Measurements from ENCODE around the gene MED13L. TPM values are rescaled to one million over a fixed set of nuclear protein-coding genes. Genes with fewer than 3 reads are reported as not detected.

Gene MED13L
- total and polyA plus RNA-seq, 2 of the 8 experiments (the other 6 are each of a cell fraction or from before 2014, with no cell fraction given), result 15.9 to 51.7 TPM

GRCh38 chr12:116194935-116195431 is 82.5 kb downstream of the MED13L start:
- Histone ChIP-seq H2BK20ac (ENCODE audit: low read length) (no peak overlapping the region), H2BK12ac (ENCODE audit: low read depth, low read length) (no peak overlapping the region), H3K4me1 (replicated peaks in 1 of 4; ENCODE audit: control insufficient read depth in 3 of 4, insufficient read depth in 4 of 4, low read length in 3 of 4) (peaks cover 0 to 4% (median 0%) of the 10 kb centered on the region in 4 experiments; a peak in 1 of 7 replicates), H3K14ac (ENCODE audit: insufficient read length) (no peak overlapping the region), H3K79me2 (ENCODE audit: control insufficient read depth in 1 of 2, insufficient read depth in 2 of 2, low read length in 2 of 2) (peaks cover 0 to 89% of the 10 kb centered on the region in 2 experiments; a peak in 2 of 4 replicates), H2BK5ac (ENCODE audit: low read depth, low read length) (no peak overlapping the region), H4K8ac (ENCODE audit: extremely low read depth, insufficient read depth, low read length) (no peak overlapping the region), H2BK120ac (replicated peaks; ENCODE audit: low read depth, low read length) (no peak overlapping the region), H3K79me1 (ENCODE audit: low read depth, low read length) (peaks cover 2% of the 10 kb centered on the region; the same call in 1 of the 2 replicates), H4K91ac (replicated peaks; ENCODE audit: insufficient read length, low read length) (no peak overlapping the region), H3K56ac (replicated peaks; ENCODE audit: insufficient read length, low read depth, low read length) (no peak overlapping the region), H3K18ac (ENCODE audit: extremely low read depth, low read length) (no peak overlapping the region), H2AK5ac (ENCODE audit: low read depth, low read length) (no peak overlapping the region), H3K23me2 (ENCODE audit: low read depth, low read length) (no peaks in the 10 kb centered on the region), H3K4me3 (ENCODE audit: extremely low read depth in 1 of 4, insufficient read depth in 2 of 4, low read depth in 3 of 4, low read length in 4 of 4) (no peak overlapping the region), H3K4ac (replicated peaks; ENCODE audit: insufficient read length, low read depth, low read length) (no peak overlapping the region), H3K4me2 (ENCODE audit: insufficient read depth in 1 of 2, low read depth in 2 of 2, low read length in 2 of 2) (no peak overlapping the region), H3K27me3 (replicated peaks in 1 of 4; ENCODE audit: control insufficient read depth in 3 of 4, extremely low read depth in 1 of 4, insufficient read depth in 3 of 4, low read length in 3 of 4) (no peaks in the 10 kb centered on the region), H3K9ac (replicated peaks in 1 of 4; ENCODE audit: extremely low read depth in 1 of 4, low read depth in 3 of 4, low read length in 3 of 4) (no peak overlapping the region), H2AFZ (ENCODE audit: low read length) (no peak overlapping the region), H4K5ac (ENCODE audit: insufficient read length, low read depth, low read length) (no peak overlapping the region), H2BK15ac (ENCODE audit: low read length) (no peak overlapping the region), H4K20me1 (replicated peaks in 1 of 2; ENCODE audit: control insufficient read depth in 1 of 2, insufficient read depth in 2 of 2, low read length in 2 of 2) (peaks cover 2 to 3% of the 10 kb centered on the region in 2 experiments), H3K27ac (ENCODE audit: low read depth, low read length) (no peak overlapping the region), H3K23ac (ENCODE audit: insufficient read length) (no peak overlapping the region), H3K9me3 (ENCODE audit: insufficient read depth in 2 of 2, low read depth in 1 of 2, low read length in 1 of 2) (no peaks in the 10 kb centered on the region), H3K36me3 (ENCODE audit: control insufficient read depth in 2 of 4, insufficient read depth in 4 of 4, low read length in 3 of 4) (no peaks in the 10 kb centered on the region)
- WGBS, 2 experiments (ENCODE audit: extremely low coverage in 1 of 2, insufficient coverage in 1 of 2, insufficient read length in 1 of 2, insufficient replicate concordance in 2 of 2, low coverage in 1 of 2, low lambda C conversion rate in 2 of 2, missing lambda C conversion rate in 1 of 2), result 73% methylated on average over 3 of the region's 3 CpGs; no CpG with 5 or more reads in 1 of the 2 experiments
- CTCF ChIA-PET (ENCODE audit: partially characterized antibody), result interaction anchor here (0.8 to 1.6 kb wide), 5 partner anchors 16 to 121 kb away, joined by 3 to 4 read pairs (median 3); no protein-coding TSS in a partner anchor
- FAIRE-seq (no peak), DNase-seq (ENCODE audit: low read depth in 1 of 2, low spot score in 2 of 2) (no peak)
- POLR2A ChIA-PET (ENCODE audit: partially characterized antibody), result no interaction called here
- TF ChIP-seq RBBP5 (IDR thresholded peaks at IDR 0.05; ENCODE audit: borderline replicate concordance, low read depth, low read length) (no peak), HDAC2 (IDR thresholded peaks at IDR 0.05; ENCODE audit: borderline replicate concordance in 1 of 2, low read depth in 2 of 2, low read length in 2 of 2) (no peak), PHF8 (conservative IDR thresholded peaks at IDR 0.05; ENCODE audit: low read depth, low read length) (no peak), SAP30 (IDR thresholded peaks at IDR 0.05; ENCODE audit: insufficient read depth, insufficient replicate concordance, low read length) (no peak), NANOG (IDR thresholded peaks at IDR 0.05; ENCODE audit: insufficient read depth, low read depth, low read length, poor library complexity, severe bottlenecking) (no peak), MAX (IDR thresholded peaks at IDR 0.05) (no peak), ZNF274 (IDR thresholded peaks at IDR 0.05; ENCODE audit: borderline replicate concordance, extremely low read depth, low read length) (no peak), CEBPB (IDR thresholded peaks at IDR 0.05; ENCODE audit: low read depth, low read length) (no peak), CTCF (IDR thresholded peaks at IDR 0.05; ENCODE audit: control extremely low read depth in 1 of 3, insufficient read depth in 1 of 3, low read depth in 1 of 3, low read length in 3 of 3) (peak in 1 of 3 experiments; percentile 12; a peak in 2 of 4 replicates)
